Measurements from ENCODE around the gene HAPLN2. TPM values are rescaled to one million over a fixed set of nuclear protein-coding genes. Genes with fewer than 3 reads are reported as not detected.
A peak's percentile ranks its signal among the peaks of the same experiment; 100 is the strongest.

HAPLN2 gene
- total and polyA plus RNA-seq, 2 of the 8 experiments (the other 6 are each of a cell fraction or from before 2014, with no cell fraction given) = 0.19 to 0.51 TPM

- Histone ChIP-seq H3K4me1 (replicated peaks in 1 of 4; ENCODE audit: control insufficient read depth in 3 of 4, insufficient read depth in 4 of 4, low read length in 3 of 4) (peaks cover 18 to 37% (median 32%) of the 10 kb centered on the region in 4 experiments), H3K36me3 (ENCODE audit: control insufficient read depth in 2 of 4, insufficient read depth in 4 of 4, low read length in 3 of 4) (no peaks in the 10 kb centered on the region), H2BK5ac (ENCODE audit: low read depth, low read length) (no peak overlapping the region), H3K18ac (ENCODE audit: extremely low read depth, low read length) (no peak overlapping the region), H2BK12ac (ENCODE audit: low read depth, low read length) (peak overlapping the region; percentile 52; the same call in 1 of the 2 replicates), H4K20me1 (replicated peaks in 1 of 2; ENCODE audit: control insufficient read depth in 1 of 2, insufficient read depth in 2 of 2, low read length in 2 of 2) (no peaks in the 10 kb centered on the region), H2BK120ac (replicated peaks; ENCODE audit: low read depth, low read length) (no peak overlapping the region), H3K27ac (ENCODE audit: low read depth, low read length) (no peak overlapping the region), H2AK5ac (ENCODE audit: low read depth, low read length) (no peak overlapping the region), H3K23me2 (ENCODE audit: low read depth, low read length) (peaks cover 11% of the 10 kb centered on the region), H3K9me3 (ENCODE audit: insufficient read depth in 2 of 2, low read depth in 1 of 2, low read length in 1 of 2) (no peaks in the 10 kb centered on the region), H3K4ac (replicated peaks; ENCODE audit: insufficient read length, low read depth, low read length) (no peak overlapping the region), H4K91ac (replicated peaks; ENCODE audit: insufficient read length, low read length) (no peak overlapping the region), H4K8ac (ENCODE audit: extremely low read depth, insufficient read depth, low read length) (no peak overlapping the region; the same call in 1 of the 2 replicates), H3K27me3 (replicated peaks in 1 of 4; ENCODE audit: control insufficient read depth in 3 of 4, extremely low read depth in 1 of 4, insufficient read depth in 3 of 4, low read length in 3 of 4) (peaks cover 2 to 49% (median 34%) of the 10 kb centered on the region in 4 experiments), H3K23ac (ENCODE audit: insufficient read length) (no peak overlapping the region), H3K9ac (replicated peaks in 1 of 4; ENCODE audit: extremely low read depth in 1 of 4, low read depth in 3 of 4, low read length in 3 of 4) (no peak overlapping the region), H3K79me1 (ENCODE audit: low read depth, low read length) (no peaks in the 10 kb centered on the region), H3K14ac (ENCODE audit: insufficient read length) (no peak overlapping the region), H2AFZ (ENCODE audit: low read length) (no peak overlapping the region), H4K5ac (ENCODE audit: insufficient read length, low read depth, low read length) (no peak overlapping the region), H3K56ac (replicated peaks; ENCODE audit: insufficient read length, low read depth, low read length) (no peak overlapping the region), H2BK15ac (ENCODE audit: low read length) (no peak overlapping the region), H2BK20ac (ENCODE audit: low read length) (no peak overlapping the region), H3K4me2 (ENCODE audit: insufficient read depth in 1 of 2, low read depth in 2 of 2, low read length in 2 of 2) (no peak overlapping the region), H3K4me3 (ENCODE audit: extremely low read depth in 1 of 4, insufficient read depth in 2 of 4, low read depth in 3 of 4, low read length in 4 of 4) (no peak overlapping the region), H3K79me2 (ENCODE audit: control insufficient read depth in 1 of 2, insufficient read depth in 2 of 2, low read length in 2 of 2) (no peaks in the 10 kb centered on the region)
- no peak for DNase-seq (ENCODE audit: low read depth in 1 of 2, low spot score in 2 of 2)
- no peak for FAIRE-seq
- CTCF ChIA-PET (ENCODE audit: partially characterized antibody) = interaction anchor here (0.7 to 66.0 kb wide), 12 partner anchors 9 to 267 kb away, joined by 3 to 4284 read pairs (median 4); partner anchors contain the start of genes BCAN, CRABP2, HAPLN2 and ISG20L2
- POLR2A ChIA-PET (ENCODE audit: partially characterized antibody) = interaction anchor here (2.1 to 12.0 kb wide), 5 partner anchors 10 to 47 kb away, joined by 7 to 419 read pairs (median 10); partner anchors contain the start of genes CRABP2 and NES
- WGBS, 2 experiments (ENCODE audit: extremely low coverage in 1 of 2, insufficient coverage in 1 of 2, insufficient read length in 1 of 2, insufficient replicate concordance in 2 of 2, low coverage in 1 of 2, low lambda C conversion rate in 2 of 2, missing lambda C conversion rate in 1 of 2) = 91% methylated on average over 14 of the region's 14 CpGs; no CpG with 5 or more reads in 1 of the 2 experiments
- TF ChIP-seq TAF1 (IDR thresholded peaks at IDR 0.05; ENCODE audit: low read depth, low read length) (no peak), MAX (IDR thresholded peaks at IDR 0.05) (no peak), HDAC6 (IDR thresholded peaks at IDR 0.05; ENCODE audit: low read depth, low read length) (no peak), BRCA1 (IDR thresholded peaks at IDR 0.05; ENCODE audit: low read depth, low read length) (no peak), USF2 (IDR thresholded peaks at IDR 0.05; ENCODE audit: low read length) (no peak), TBP (IDR thresholded peaks at IDR 0.05; ENCODE audit: low read depth, low read length) (no peak), SUZ12 (IDR thresholded peaks at IDR 0.05; ENCODE audit: low read length) (no peak), MAFK (IDR thresholded peaks at IDR 0.05; ENCODE audit: low read depth, low read length) (no peak), KDM5A (IDR thresholded peaks at IDR 0.05; ENCODE audit: low read length) (no peak), HDAC2 (IDR thresholded peaks at IDR 0.05; ENCODE audit: borderline replicate concordance in 1 of 2, low read depth in 2 of 2, low read length in 2 of 2) (no peak), BACH1 (IDR thresholded peaks at IDR 0.05; ENCODE audit: low read length) (no peak), POLR2AphosphoS5 (IDR thresholded peaks at IDR 0.05; ENCODE audit: low read depth, low read length) (no peak), SIRT6 (IDR thresholded peaks at IDR 0.05; ENCODE audit: low read length) (no peak), KDM1A (IDR thresholded peaks at IDR 0.05; ENCODE audit: borderline replicate concordance, low read length) (no peak)
Observed at GRCh38 chr1:156658496-156658895, 39.3 kb downstream of the HAPLN2 start.

Measured in H1 (cell line).